Transverse colon (tissue), 4 donors: ENCODE results near the gene NEK6.

Source experiments
- CTCF ChIP-seq, 5 experiments: fragments of 200-600 bp in 3 of 5; fragments of 450-650 bp in 2 of 5; sonication (generic) in 3 of 5; IDR thresholded peaks; 1 replicate in 2 of 5; 2 replicates in 3 of 5; pipeline ENCODE4 v1.5.1; 2016 to 2017; ENCODE audit warnings: antibody characterized with exemption in 5 of 5, inconsistent platforms in 3 of 5, mild to moderate bottlenecking in 2 of 5, moderate library complexity in 1 of 5
- POLR2AphosphoS5 ChIP-seq, 3 donors: sonication (generic); formaldehyde crosslinking; IDR thresholded peaks; one replicate each; pipeline ENCODE4 v1.6.1; 2016; ENCODE audit warnings: antibody characterized with exemption in 3 of 3

GRCh38 chr9:124358631-124359030, 100.9 kb downstream of the NEK6 start:
- TF ChIP-seq CTCF (IDR thresholded peaks at IDR 0.05), result no peak
- TF ChIP-seq POLR2AphosphoS5 (IDR thresholded peaks at IDR 0.05), result no peak
